GM12864 (cell line): ENCODE results near the gene LY6G6C.

ENCODE experiments used
- DNase-seq: peaks from one replicate; pipeline ENCODE4 v3.0.0-alpha.2; 2011; ENCODE audit warnings: low read depth
- H3K4me3 ChIP-seq: 2 replicates; pipeline ENCODE4 v1.5.1; 2011; ENCODE audit warnings: mild to moderate bottlenecking, low read depth, low read length, control low read depth
- TF ChIP-seq, protein P1 (sequence below): IDR thresholded peaks from 2 replicates; pipeline ENCODE4 v1.5.1; 2011; ENCODE audit warnings: low read depth, mild to moderate bottlenecking, moderate library complexity, low read length, control low read depth, inconsistent platforms; ENCODE audit errors: missing control alignments

The LY6G6C gene

GRCh38 chr6:31692886-31693285 lies 28.7 kb downstream of the LY6G6C start:
- TF ChIP-seq, protein P1, sequence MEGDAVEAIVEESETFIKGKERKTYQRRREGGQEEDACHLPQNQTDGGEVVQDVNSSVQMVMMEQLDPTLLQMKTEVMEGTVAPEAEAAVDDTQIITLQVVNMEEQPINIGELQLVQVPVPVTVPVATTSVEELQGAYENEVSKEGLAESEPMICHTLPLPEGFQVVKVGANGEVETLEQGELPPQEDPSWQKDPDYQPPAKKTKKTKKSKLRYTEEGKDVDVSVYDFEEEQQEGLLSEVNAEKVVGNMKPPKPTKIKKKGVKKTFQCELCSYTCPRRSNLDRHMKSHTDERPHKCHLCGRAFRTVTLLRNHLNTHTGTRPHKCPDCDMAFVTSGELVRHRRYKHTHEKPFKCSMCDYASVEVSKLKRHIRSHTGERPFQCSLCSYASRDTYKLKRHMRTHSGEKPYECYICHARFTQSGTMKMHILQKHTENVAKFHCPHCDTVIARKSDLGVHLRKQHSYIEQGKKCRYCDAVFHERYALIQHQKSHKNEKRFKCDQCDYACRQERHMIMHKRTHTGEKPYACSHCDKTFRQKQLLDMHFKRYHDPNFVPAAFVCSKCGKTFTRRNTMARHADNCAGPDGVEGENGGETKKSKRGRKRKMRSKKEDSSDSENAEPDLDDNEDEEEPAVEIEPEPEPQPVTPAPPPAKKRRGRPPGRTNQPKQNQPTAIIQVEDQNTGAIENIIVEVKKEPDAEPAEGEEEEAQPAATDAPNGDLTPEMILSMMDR: no peak
- no peak for DNase-seq
- H3K4me3 ChIP-seq: no peak overlapping the region

- DNase-seq: no peak
- H3K4me3 ChIP-seq: no peak overlapping the region
- TF ChIP-seq, protein P1: no peak
Measured at GRCh38 chr6:31692353-31692752, 29.2 kb downstream of the LY6G6C start.

DNA sequence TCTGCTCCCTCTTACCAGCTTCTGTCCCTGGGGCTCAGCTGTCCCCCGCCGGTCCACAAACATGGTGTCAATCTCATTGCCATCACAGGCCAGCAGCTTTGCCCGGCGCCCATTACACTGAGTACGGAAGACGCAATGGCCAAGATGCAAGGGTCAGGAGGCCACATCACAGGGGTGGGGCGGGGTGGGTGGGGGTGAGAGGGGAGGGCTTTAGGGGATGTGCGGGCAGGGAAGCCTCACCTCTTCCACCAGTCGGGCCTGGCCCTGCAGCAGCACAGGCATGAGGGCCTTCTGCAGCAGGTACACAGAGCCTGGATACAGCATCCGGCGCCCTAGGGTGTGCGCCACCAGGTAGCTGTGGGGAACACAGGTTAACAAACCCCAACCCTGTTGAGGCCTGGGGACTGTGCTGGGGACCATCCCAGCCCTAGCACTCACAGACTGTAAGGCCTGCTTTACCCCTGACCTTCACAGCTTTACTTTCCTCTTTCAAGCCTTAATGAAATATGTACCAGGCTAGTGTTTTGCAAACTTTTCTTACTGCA lies 29.9 kb downstream of the LY6G6C start:
- DNase-seq: no peak
- TF ChIP-seq, protein P1: no peak
- H3K4me3 ChIP-seq: no peak overlapping the region

GRCh38 chr6:31691078-31691463 lies 30.5 kb downstream of the LY6G6C start:
- DNase-seq: no peak
- TF ChIP-seq, protein P1: no peak
- H3K4me3 ChIP-seq: no peak overlapping the region

DNA sequence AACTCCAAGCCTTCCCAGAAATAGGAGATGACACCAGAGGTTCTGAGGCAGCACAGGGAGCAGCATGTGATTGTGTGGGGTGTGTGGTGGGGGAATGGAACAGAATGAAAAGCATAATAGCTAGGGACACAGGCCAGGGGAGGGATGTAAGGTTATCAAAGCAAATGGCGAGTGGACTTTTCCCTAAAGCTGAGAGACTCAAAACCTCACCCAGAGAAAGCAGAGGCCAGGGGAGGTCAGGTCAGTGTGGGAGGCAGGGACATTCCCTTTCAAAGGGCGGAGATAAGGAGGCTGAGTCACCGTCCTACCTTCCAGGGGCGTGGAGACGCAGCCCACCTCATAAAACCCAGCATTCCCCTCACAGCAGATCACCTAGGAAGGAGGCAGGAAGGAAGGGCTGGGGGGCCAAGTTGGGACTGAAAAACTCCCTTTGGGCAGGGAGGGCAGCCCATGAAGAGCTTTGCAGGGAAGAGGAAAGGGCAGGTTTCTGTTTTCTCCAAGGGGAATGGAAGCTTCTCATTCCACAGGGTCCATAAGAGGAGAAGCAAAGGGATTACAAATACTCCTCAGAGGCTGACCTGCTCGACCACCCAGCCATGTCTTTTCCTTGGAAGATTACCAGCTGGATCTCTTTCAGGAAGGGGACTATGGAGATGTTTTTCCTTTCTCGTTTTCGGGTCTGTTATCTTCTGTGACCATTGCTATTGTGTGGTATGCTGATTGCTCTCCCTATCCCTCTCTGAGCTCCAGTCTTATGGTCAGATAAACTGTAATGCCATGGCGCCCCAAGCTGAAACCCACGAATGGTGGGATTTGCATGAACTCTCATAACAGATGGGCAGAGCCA lies 31.1 kb downstream of the LY6G6C start:
- TF ChIP-seq, protein P1: no peak
- no peak overlapping the region for H3K4me3 ChIP-seq
- DNase-seq: no peak

GRCh38 chr6:31689249-31690110 lies 32.1 kb downstream of the LY6G6C start:
- DNase-seq: no peak
- TF ChIP-seq, protein P1: peak; percentile 61
- H3K4me3 ChIP-seq: no peak overlapping the region
